Esophagus squamous epithelium (tissue), 4 donors: ENCODE measurements around the gene NUP35.

ENCODE experiments used
- CTCF ChIP-seq, 6 experiments: fragments of 450-650 bp in 4 of 6; fragments of 200-600 bp in 2 of 6; sonication (generic) in 2 of 6; IDR thresholded peaks; one replicate each; pipeline ENCODE4 v1.5.1; 2016 to 2019; ENCODE audit warnings: antibody characterized with exemption in 6 of 6, mild to moderate bottlenecking in 4 of 6, moderate library complexity in 4 of 6
- POLR2A ChIP-seq, 4 donors: fragments of 450-650 bp; IDR thresholded peaks; one replicate each; pipeline ENCODE4 v1.6.1; 2017; ENCODE audit warnings: antibody characterized with exemption in 4 of 4, mild to moderate bottlenecking in 4 of 4, moderate library complexity in 3 of 4

DNA sequence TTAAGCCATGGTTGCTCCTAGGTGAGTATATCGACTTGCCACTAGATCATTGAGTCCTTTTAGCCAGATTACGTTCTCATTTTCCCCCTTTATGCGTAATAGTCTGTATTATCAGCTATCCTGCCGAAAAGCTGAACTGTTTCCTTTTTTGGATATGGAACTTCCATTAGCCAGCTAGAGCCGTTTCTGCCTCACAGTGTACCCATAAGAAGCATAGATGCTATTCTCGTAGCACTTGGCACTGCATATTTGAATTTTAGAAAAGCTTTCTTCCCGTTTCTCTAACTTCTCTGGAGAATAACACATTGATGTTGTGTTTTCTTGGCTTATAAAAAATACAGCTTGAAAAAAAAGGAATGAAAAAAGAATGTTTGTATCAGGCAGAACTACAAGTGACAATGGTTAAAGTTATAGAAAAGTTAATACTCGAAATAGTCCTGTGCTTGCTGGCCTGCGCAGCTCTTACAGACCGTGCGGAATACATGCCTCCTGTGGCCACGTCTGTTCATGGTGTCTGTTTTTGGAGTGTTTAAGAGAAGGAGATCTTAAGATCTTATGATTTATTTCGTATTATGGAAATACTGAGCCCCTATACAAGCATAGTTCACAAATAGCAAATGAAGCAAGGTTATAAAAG lies 45.0 kb upstream of the NUP35 start:
- no peak for TF ChIP-seq CTCF (IDR thresholded peaks at IDR 0.05)
- no peak for TF ChIP-seq POLR2A (IDR thresholded peaks at IDR 0.05)
